Stimulated activated CD4-positive, alpha-beta T cell treated with anti-CD3 and anti-CD28 coated beads, Interleukin-1b, Interleukin-23, amount 100 ng/mL, for 1 hour (primary cell): ENCODE results near the gene CMTR1.
"Not testable (repeated sequence)": the region's sequence is repeated elsewhere in the genome, so short reads cannot be mapped to it uniquely, and the experiment has no call there.

ENCODE experiments used
- DNase-seq, 2 donors: peaks; one replicate each; pipeline ENCODE4 v3.0.0-alpha.2; 2020; ENCODE audit warnings: low read depth in 2 of 2

Gene CMTR1

GRCh38 chr6:37432916-37433656 lies at the start of gene CMTR1:
TSS of gene CMTR1 (plus strand) at chr6:37433221. CDS start at chr6:37435630, 2,409 bp downstream.
- DNase-seq, result peak; percentile 88 to 92

- DNase-seq, result no peak
Measured at GRCh38 chr6:37388578-37388977, 44.4 kb upstream of the CMTR1 start.

DNA sequence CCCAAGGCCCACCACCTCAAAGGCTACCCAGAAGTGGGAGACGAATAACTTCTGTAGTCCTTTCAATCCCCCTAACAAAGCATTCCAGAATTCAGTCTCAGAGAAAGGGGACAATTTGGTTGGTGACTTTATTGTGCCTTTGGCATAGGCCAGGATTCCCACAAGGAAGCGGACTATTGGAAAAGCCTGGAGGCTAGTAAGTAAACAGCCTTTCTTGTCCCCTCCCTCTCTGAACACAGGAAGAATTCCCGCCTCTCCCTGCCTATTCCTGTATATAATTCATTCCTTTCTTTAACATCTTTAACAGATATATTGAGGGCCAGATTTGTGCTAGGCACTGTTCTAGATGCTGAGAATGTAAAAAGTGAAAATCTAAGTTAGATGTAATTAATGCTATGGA lies 43.2 kb upstream of the CMTR1 start:
- DNase-seq, result no peak

- DNase-seq, result no peak
Measured at GRCh38 chr6:37391120-37391519, 41.9 kb upstream of the CMTR1 start.

DNA sequence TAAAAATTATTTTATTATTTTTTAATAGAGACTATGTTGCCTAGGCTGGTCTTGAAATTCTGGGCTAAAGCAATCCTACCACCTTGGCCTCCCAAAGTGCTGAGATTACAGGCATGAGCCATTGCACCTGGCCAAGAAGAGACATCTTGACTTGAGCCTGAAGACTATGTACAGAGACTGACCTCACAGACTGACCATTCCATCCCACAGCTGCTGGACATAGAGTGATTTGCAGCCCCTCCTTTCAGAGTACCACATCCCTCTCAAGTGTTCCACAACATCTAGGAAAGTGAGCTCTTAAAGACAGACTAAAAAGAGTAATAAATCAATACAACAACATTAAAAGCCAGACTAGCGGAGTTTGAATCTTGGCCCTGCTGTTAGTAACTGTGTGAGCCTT lies 40.2 kb upstream of the CMTR1 start:
- no peak for DNase-seq

DNA sequence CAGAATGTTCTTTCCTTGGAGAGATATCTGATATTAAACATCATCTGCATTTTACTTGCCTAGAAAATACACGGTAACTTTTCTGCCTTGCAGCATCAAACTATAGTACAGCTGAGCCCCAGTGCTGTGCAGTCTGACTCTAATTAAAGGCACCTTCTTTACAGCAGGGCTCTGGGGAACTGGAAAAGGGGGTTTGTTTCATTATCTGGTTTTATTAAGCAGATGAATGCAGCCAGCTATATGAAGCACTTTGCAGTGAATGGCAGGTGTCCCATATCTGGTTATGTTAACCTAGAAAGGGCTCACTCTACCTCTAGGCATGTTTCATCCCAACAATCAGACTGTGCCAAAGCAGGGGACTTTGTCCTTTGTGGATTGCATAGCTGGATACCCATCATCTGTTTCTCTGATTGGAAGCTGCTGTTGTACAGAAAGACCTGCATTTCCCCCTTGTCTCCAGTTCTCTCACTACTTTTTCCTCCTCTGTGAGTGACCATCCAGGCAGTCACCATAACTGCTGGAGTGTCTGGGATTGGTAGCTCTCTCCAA lies 39.6 kb upstream of the CMTR1 start:
- DNase-seq, result no peak

GRCh38 chr6:37396571-37397180 lies 36.3 kb upstream of the CMTR1 start:
- DNase-seq, result no peak

DNA sequence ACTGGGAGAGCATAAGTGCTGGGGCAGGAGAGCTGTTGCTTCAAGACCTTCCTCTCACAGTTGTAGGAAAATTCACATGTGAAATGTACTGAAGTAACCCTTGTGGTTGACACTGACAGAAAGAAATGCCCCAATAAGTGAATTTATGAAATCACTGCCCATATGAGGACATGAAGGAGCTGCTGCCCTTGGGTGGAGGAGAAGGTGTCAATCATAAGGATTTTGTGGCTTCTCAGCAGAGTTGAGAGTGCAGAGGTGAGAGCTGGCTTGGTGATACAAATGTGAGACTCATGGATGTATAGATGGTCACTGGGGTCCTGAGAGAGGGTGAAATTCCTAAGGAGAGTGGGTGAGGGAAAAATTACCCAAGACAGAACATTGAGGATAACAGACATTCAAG lies 33.9 kb upstream of the CMTR1 start:
- no peak for DNase-seq

- DNase-seq, result no peak
Measured at GRCh38 chr6:37399795-37400490, 33.1 kb upstream of the CMTR1 start.

GRCh38 chr6:37401658-37402057 lies 31.4 kb upstream of the CMTR1 start:
- DNase-seq, result not testable (repeated sequence)

DNA sequence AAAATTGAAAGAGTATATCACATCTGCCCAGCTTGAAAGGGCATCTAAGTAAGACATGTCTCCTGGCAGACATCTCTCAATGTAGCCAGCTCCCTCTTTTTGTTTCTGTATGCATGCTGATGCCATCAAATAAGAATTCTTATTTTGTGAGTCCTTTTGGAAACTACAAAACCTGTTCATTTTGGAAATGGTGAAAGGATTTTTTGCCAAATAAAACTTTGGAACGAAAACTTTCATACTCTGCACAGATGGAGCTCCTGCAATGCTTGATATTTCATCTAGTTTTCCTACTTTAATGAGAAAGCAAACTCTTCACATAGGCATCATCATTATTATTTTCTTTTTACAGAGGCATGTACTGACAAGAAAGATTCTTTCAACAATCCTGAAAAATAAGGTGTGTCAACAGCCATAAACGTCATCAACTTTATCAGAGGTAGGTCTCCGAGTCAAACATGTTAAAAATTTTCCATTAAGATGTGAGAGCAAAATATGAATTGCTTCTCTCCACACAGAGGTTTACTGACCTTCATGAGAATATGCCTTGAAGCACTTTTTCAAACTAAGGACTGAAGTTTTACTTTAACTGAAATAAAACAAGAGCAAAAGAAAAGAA lies 26.2 kb upstream of the CMTR1 start:
- no peak for DNase-seq

DNA sequence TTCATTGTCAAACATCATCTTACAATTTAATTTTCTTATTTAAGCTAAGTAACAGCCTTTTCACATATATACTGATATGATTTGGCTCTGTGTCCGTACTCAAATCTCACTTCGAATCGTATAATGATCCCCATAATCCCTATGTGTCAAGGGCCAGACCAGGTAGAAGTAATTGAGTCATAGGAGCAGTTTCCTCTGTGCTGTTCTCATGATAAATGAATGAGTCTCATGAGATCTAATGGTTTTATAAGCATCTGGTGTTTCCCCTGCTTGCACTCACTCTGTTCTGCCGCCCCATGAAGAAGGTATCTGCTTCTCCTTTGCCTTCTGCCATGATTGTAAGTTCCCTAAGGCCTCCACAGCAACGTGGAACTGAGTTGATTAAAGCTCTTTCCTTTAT lies 25.1 kb upstream of the CMTR1 start:
- DNase-seq, result no peak

DNA sequence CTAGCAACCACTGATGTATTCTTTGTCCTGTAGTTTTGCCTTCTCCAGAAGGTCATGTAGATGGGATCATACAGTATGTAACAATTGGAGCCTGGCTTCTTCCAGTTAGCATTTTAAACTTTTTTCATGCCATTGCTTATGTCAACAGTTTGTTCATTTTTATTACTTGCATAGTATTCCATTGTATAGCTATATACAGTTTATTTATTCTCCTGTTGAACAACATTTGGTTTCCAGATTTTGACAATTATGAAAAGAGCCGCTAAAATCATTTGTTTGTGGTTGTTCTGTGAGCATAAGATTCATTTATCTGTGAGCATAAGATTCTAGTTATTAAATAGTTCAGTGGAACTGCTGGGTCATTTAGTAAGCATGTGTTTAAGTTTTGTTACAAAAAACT lies 23.5 kb upstream of the CMTR1 start:
- no peak for DNase-seq

DNA sequence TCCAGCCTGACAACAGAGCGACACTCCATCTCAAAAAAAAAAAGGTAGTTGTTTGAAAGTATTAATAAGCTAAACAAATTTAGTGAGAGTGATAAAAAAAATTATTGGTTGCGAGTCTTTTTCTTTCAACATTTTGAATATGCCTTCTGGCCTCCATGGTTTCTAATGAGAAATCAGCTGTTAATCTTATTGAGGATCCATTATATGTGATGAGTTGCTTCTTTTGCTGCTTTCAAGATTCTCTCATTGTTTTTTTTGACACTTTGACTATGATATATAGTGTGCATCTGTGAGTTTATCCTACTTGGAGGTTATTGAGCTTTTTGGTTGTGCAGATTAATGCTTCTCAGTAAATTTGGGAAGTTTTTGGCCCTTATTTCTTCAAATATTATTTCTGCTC lies 15.6 kb upstream of the CMTR1 start:
- no peak for DNase-seq

GRCh38 chr6:37418722-37419121 lies 14.3 kb upstream of the CMTR1 start:
- no peak for DNase-seq

GRCh38 chr6:37426058-37426944 lies 6.7 kb upstream of the CMTR1 start:
- DNase-seq, result no peak

GRCh38 chr6:37426945-37427510 lies 6.0 kb upstream of the CMTR1 start:
- no peak for DNase-seq

GRCh38 chr6:37429352-37429750 lies 3.7 kb upstream of the CMTR1 start:
- no peak for DNase-seq

GRCh38 chr6:37432590-37432915 lies 468 bp upstream of the CMTR1 start:
- DNase-seq, result no peak

- DNase-seq, result peak in 1 of 2 donors; percentile 13
Measured at GRCh38 chr6:37433657-37434271, 743 bp downstream of the CMTR1 start.

DNA sequence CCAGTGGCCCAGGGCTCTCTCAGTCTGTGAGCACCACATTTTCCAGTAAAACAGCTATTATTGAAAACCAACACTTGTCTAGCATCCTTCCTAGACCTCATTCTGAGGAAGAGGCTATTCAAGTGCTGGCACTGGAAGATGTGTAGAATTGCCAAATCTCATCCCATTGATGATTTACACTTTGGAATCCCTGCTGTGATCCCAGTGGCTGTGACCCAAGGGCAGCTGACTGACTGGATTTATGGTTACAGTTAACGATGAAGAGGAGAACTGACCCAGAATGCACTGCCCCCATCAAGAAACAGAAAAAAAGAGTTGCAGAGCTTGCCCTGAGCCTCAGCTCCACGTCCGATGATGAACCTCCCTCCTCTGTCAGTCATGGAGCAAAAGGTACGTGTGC lies 2.4 kb downstream of the CMTR1 start:
- DNase-seq, result no peak
